Cardiac muscle cell (in vitro differentiated cells and primary cell): ENCODE data around the gene CTNNA3. TPM values are rescaled to one million over a fixed set of nuclear protein-coding genes. Genes with fewer than 3 reads are reported as not detected.
A peak's percentile ranks its signal among the peaks of the same experiment; 100 is the strongest.

Experiments used
- DNase-seq, 2 donors: peaks; one replicate each; pipeline versions ENCODE4 v3.0.0 to v3.0.0-alpha.2; 2010 to 2017; ENCODE audit warnings: low read depth in 1 of 2, low spot score in 1 of 2
- H3K27ac ChIP-seq: fragments of 200-600 bp; sonication (generic); 2 replicates; pipeline ENCODE4 v1.5.1; 2016
- H3K27me3 ChIP-seq: fragments of 200-600 bp; sonication (generic); 2 replicates; pipeline ENCODE4 v1.6.0; 2016; ENCODE audit warnings: control low read depth
- H3K36me3 ChIP-seq: fragments of 200-600 bp; sonication (generic); 2 replicates; pipeline ENCODE4 v1.5.1; 2016; ENCODE audit warnings: control low read depth
- H3K4me1 ChIP-seq: fragments of 200-600 bp; sonication (generic); 2 replicates; pipeline ENCODE4 v1.8.1; 2017; ENCODE audit warnings: low read depth, mild to moderate bottlenecking, mixed run types
- H3K4me3 ChIP-seq: fragments of 200-600 bp; sonication (generic); 2 replicates; pipeline ENCODE4 v1.5.1; 2016; ENCODE audit warnings: mild to moderate bottlenecking
- H3K9me3 ChIP-seq: fragments of 200-600 bp; sonication (generic); 2 replicates; pipeline ENCODE4 v1.5.1; 2017; ENCODE audit warnings: low read depth, mild to moderate bottlenecking, control low read depth
- polyA plus RNA-seq: library from polyadenylated mRNA; unstranded; fragments of >200 nt; fragmentation: Nextera tagmentation; extraction: Ambion mirVana; gene quantifications from 2 replicates; pipeline ENCODE4 v1.2.1, GENCODE V29; 2016
- total RNA-seq: library from RNA; depleted of rRNA; stranded (reverse); fragments of >200 nt; gene quantifications from 2 replicates; pipeline ENCODE4 v1.2.3, GENCODE V29; 2016
- TF ChIP-seq, protein P1 (sequence below): IDR thresholded peaks from 2 replicates; pipeline ENCODE4 v1.5.1; 2012; ENCODE audit warnings: low read depth, mild to moderate bottlenecking, low read length

CTNNA3 gene
- total and polyA plus RNA-seq, 2 experiments from 2014 or later: 55.8 to 71.7 TPM

DNA sequence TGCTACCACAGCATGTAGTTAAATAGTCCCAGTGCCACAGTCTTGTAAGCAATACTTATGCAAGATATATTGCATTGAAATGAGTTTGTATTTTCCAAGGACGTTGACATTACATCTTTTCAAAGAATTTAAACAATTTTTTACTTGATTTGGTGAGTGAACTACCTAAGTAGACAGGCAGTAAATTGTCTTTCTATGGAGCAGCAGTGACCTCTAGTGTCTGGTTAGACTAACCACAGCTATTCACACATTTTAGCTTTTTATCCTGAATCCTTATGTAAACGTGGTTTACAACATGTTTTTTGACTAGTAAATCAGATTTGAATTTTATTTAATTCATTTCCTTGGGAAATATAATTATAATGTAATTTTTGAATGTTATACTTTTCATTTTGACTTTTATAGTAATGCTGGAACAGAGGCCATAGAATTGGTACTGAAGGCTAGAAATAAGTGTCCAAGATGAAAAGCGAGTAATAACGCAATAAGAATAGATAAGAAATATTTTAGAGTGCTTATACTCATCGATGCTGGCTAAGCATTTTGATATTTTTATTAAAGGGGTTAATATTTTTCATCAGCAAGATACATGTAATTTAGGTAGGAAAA is 764.6 kb downstream of the CTNNA3 start:
- no peak overlapping the region for H3K27ac ChIP-seq
- H3K4me3 ChIP-seq: no peak overlapping the region
- H3K36me3 ChIP-seq: no peaks in the 10 kb centered on the region
- TF ChIP-seq, protein P1, sequence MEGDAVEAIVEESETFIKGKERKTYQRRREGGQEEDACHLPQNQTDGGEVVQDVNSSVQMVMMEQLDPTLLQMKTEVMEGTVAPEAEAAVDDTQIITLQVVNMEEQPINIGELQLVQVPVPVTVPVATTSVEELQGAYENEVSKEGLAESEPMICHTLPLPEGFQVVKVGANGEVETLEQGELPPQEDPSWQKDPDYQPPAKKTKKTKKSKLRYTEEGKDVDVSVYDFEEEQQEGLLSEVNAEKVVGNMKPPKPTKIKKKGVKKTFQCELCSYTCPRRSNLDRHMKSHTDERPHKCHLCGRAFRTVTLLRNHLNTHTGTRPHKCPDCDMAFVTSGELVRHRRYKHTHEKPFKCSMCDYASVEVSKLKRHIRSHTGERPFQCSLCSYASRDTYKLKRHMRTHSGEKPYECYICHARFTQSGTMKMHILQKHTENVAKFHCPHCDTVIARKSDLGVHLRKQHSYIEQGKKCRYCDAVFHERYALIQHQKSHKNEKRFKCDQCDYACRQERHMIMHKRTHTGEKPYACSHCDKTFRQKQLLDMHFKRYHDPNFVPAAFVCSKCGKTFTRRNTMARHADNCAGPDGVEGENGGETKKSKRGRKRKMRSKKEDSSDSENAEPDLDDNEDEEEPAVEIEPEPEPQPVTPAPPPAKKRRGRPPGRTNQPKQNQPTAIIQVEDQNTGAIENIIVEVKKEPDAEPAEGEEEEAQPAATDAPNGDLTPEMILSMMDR: peak; percentile 80
- no peaks in the 10 kb centered on the region for H3K27me3 ChIP-seq
- peak; percentile 72 to 81 for DNase-seq
- H3K4me1 ChIP-seq: peaks cover 9% of the 10 kb centered on the region
- H3K9me3 ChIP-seq: no peaks in the 10 kb centered on the region

DNA sequence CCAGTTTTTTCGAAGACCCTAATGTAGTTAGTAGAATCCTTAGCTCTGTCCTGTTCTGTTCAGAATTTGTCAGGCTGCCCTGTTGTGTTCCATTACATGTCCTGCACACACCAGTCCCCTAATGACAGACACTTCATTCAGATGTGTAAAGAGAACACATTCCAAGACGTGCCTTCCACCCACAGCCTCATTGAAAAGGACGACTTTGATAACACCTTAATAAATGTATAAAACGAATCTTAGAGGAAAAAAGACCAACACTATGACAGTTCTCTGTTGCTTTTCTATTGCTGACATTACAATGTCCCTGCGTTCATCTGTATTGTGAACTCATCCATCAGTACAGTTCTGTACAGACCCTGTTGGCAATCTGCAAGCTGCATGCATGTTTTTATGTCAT is 766.6 kb downstream of the CTNNA3 start:
- TF ChIP-seq, protein P1: no peak

DNA sequence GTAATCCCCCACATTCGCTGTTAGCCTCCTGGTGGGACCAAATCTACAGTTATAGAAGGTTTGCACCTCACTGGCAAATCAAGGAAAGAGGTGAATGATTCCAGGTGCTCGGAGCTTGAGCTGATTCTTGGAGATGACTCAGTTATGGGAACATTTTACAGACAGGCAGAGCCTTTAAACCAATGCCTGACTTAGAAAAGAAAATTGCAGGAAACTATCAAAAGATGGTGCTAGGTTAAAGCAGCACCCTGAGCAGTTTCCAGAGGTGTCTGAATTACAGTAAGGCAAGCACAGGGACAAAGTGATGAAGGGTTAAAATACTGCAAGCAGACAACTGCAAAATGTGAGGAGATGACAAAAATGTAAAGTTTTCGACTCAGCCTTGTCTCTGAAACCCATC is 767.2 kb downstream of the CTNNA3 start:
- no peak for DNase-seq
- TF ChIP-seq, protein P1: no peak
- H3K36me3 ChIP-seq: no peaks in the 10 kb centered on the region
- no peak overlapping the region for H3K27ac ChIP-seq
- no peaks in the 10 kb centered on the region for H3K9me3 ChIP-seq
- peak overlapping the region; percentile 15 for H3K4me3 ChIP-seq
- H3K4me1 ChIP-seq: peaks cover 16% of the 10 kb centered on the region
- no peaks in the 10 kb centered on the region for H3K27me3 ChIP-seq

More for the DNA sequence above, 766.6 kb downstream of the CTNNA3 start:
- Histone ChIP-seq H3K4me1 (peaks cover 16% of the 10 kb centered on the region), H3K27me3 (no peaks in the 10 kb centered on the region), H3K4me3 (no peak overlapping the region), H3K9me3 (no peaks in the 10 kb centered on the region), H3K27ac (no peak overlapping the region), H3K36me3 (no peaks in the 10 kb centered on the region)
- no peak for DNase-seq

DNA sequence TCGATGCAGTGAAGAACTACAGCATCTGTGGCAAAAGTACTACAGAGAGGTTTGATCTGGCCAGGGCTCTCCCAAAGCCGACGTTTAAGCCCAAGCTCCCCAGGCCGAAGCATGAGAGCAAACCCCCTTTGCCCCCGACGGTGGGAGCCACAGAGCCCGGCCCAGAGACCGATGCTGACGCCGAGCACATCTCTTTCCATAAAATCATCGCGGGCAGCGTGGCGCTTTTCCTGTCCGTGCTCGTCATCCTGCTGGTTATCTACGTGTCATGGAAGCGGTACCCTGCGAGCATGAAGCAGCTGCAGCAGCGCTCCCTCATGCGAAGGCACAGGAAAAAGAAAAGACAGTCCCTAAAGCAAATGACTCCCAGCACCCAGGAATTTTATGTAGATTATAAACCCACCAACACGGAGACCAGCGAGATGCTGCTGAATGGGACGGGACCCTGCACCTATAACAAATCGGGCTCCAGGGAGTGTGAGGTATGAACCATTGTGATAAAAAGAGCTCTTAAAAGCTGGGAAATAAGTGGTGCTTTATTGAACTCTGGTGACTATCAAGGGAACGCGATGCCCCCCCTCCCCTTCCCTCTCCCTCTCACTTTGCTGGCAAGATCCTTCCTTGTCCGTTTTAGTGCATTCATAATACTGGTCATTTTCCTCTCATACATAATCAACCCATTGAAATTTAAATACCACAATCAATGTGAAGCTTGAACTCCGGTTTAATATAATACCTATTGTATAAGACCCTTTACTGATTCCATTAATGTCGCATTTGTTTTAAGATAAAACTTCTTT is 767.8 kb downstream of the CTNNA3 start:
- peak overlapping the region; percentile 15 for H3K4me3 ChIP-seq
- no peak overlapping the region for H3K27ac ChIP-seq
- TF ChIP-seq, protein P1: no peak
- no peaks in the 10 kb centered on the region for H3K36me3 ChIP-seq
- no peaks in the 10 kb centered on the region for H3K27me3 ChIP-seq
- DNase-seq: peak; percentile 3 to 32
- H3K9me3 ChIP-seq: no peaks in the 10 kb centered on the region
- peaks cover 16% of the 10 kb centered on the region for H3K4me1 ChIP-seq

DNA sequence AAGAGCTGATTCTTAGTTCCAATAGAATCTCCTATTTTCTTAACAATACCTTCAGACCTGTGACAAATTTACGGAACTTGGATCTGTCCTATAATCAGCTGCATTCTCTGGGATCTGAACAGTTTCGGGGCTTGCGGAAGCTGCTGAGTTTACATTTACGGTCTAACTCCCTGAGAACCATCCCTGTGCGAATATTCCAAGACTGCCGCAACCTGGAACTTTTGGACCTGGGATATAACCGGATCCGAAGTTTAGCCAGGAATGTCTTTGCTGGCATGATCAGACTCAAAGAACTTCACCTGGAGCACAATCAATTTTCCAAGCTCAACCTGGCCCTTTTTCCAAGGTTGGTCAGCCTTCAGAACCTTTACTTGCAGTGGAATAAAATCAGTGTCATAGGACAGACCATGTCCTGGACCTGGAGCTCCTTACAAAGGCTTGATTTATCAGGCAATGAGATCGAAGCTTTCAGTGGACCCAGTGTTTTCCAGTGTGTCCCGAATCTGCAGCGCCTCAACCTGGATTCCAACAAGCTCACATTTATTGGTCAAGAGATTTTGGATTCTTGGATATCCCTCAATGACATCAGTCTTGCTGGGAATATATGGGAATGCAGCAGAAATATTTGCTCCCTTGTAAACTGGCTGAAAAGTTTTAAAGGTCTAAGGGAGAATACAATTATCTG is 768.6 kb downstream of the CTNNA3 start:
- H3K36me3 ChIP-seq: no peaks in the 10 kb centered on the region
- peaks cover 16% of the 10 kb centered on the region for H3K4me1 ChIP-seq
- no peaks in the 10 kb centered on the region for H3K27me3 ChIP-seq
- peak overlapping the region; percentile 15 for H3K4me3 ChIP-seq
- no peaks in the 10 kb centered on the region for H3K9me3 ChIP-seq
- no peak for DNase-seq
- TF ChIP-seq, protein P1: no peak
- no peak overlapping the region for H3K27ac ChIP-seq
